GM10248 (cell line): ENCODE results near the gene MYOM3.

Source experiments
- CTCF ChIA-PET: fragments of 300-600 bp; sonication (Branson Sonifier 250); formaldehyde crosslinking; extraction: SDS; loops from one replicate; lab custom pipeline; 2021; ENCODE audit warnings: antibody characterized with exemption; lab: Yijun Ruan, JAX
- POLR2A ChIA-PET: fragments of 350-650 bp; sonication (Branson Sonifier 250); formaldehyde crosslinking; extraction: SDS; loops from one replicate; lab custom pipeline; 2020; ENCODE audit warnings: antibody characterized with exemption; lab: Yijun Ruan, JAX
- DNase-seq: peaks from one replicate; pipeline ENCODE4 v3.0.0; 2012; ENCODE audit errors: extremely low spot score
- CTCF ChIP-seq: IDR thresholded peaks from 2 replicates; pipeline ENCODE4 v1.5.1; 2012; ENCODE audit warnings: mild to moderate bottlenecking, low read depth; ENCODE audit errors: extremely low read depth, missing control alignments, control extremely low read depth

The MYOM3 gene

GRCh38 chr1:24130385-24130784 lies 18.4 kb upstream of the MYOM3 start:
- TF ChIP-seq CTCF, result no peak
- ChIA-PET CTCF (no interaction called here), POLR2A (no interaction called here)
- no peak for DNase-seq

- CTCF ChIA-PET, result interaction anchor here (3.6 kb wide), 1 partner anchor 22 kb away, joined by 18 read pairs; no protein-coding TSS in a partner anchor
Observed at GRCh38 chr1:24127801-24128363, 15.9 kb upstream of the MYOM3 start.

GRCh38 chr1:24127134-24127800 lies 15.3 kb upstream of the MYOM3 start:
- POLR2A ChIA-PET, result no interaction called here
- CTCF ChIA-PET, result interaction anchor here (1.6 to 3.6 kb wide), 3 partner anchors 15 to 264 kb away, joined by 5 to 18 read pairs (median 6); partner anchors contain the start of gene MYOM3

More at GRCh38 chr1:24127801-24128363, 15.9 kb upstream of the MYOM3 start:
- POLR2A ChIA-PET, result no interaction called here
- DNase-seq, result no peak
- TF ChIP-seq CTCF, result no peak

GRCh38 chr1:24126672-24127023 lies 14.7 kb upstream of the MYOM3 start:
- ChIA-PET POLR2A (no interaction called here), CTCF (interaction anchor here (1.6 to 3.6 kb wide), 4 partner anchors 14 to 265 kb away, joined by 4 to 18 read pairs (median 6); partner anchors contain the start of gene MYOM3)
- no peak for TF ChIP-seq CTCF
- DNase-seq, result no peak

More at GRCh38 chr1:24127134-24127800, 15.3 kb upstream of the MYOM3 start:
- TF ChIP-seq CTCF, result no peak
- no peak for DNase-seq

GRCh38 chr1:24126018-24126671 lies 14.2 kb upstream of the MYOM3 start:
- no peak for DNase-seq
- no peak for TF ChIP-seq CTCF
- ChIA-PET CTCF (interaction anchor here (0.9 to 3.6 kb wide), 8 partner anchors 12 to 265 kb away, joined by 3 to 18 read pairs (median 4); partner anchors contain the start of gene MYOM3), POLR2A (no interaction called here)

- CTCF ChIA-PET, result interaction anchor here (0.9 to 3.6 kb wide), 8 partner anchors 11 to 266 kb away, joined by 3 to 18 read pairs (median 4); partner anchors contain the start of gene MYOM3
- DNase-seq, result no peak
- no peak for TF ChIP-seq CTCF
- POLR2A ChIA-PET, result interaction anchor here (0.6 kb wide), 1 partner anchor 151 kb away, joined by 4 read pairs; no protein-coding TSS in a partner anchor
Observed at GRCh38 chr1:24125456-24125855, 13.5 kb upstream of the MYOM3 start.
